Kidney (tissue), 14 donors: Measurements from ENCODE around the gene NCAN. TPM values are rescaled to one million over a fixed set of nuclear protein-coding genes. Genes with fewer than 3 reads are reported as not detected.

ENCODE experiments used
- DNase-seq, 5 donors: peaks; one replicate each; pipeline ENCODE4 v3.0.0-alpha.2; 2013 to 2020
- FAIRE-seq: peaks from 2 replicates; lab custom pipeline; 2012; peaks lifted over from hg19 to GRCh38; lab: Jason Lieb, UNC
- H3K27ac ChIP-seq, 2 donors: one replicate each; pipeline ENCODE4 v1.7.0; 2013; ENCODE audit warnings: low read depth in 2 of 2, low read length in 2 of 2, inconsistent platforms in 1 of 2
- H3K27me3 ChIP-seq: one replicate; pipeline ENCODE4 v1.7.1; 2013; ENCODE audit warnings: low read length, inconsistent platforms; ENCODE audit not compliant: control insufficient read depth, insufficient read depth
- H3K36me3 ChIP-seq, 3 donors: one replicate each; pipeline versions ENCODE4 v1.7.0 to v1.7.1; 2013; ENCODE audit warnings: low read length in 3 of 3, control low read depth in 1 of 3, inconsistent platforms in 1 of 3; ENCODE audit not compliant: insufficient read depth in 3 of 3, control insufficient read depth in 2 of 3
- H3K4me1 ChIP-seq, 3 donors: one replicate each; pipeline versions ENCODE4 v1.7.0 to v1.7.1; 2013; ENCODE audit warnings: low read length in 3 of 3, inconsistent platforms in 1 of 3, low read depth in 1 of 3; ENCODE audit not compliant: control insufficient read depth in 2 of 3, insufficient read depth in 2 of 3
- H3K4me3 ChIP-seq, 3 donors: one replicate each; pipeline versions ENCODE4 v1.7.0 to v1.8.1; 2013; ENCODE audit warnings: low read length in 3 of 3, control low read depth in 1 of 3, inconsistent platforms in 1 of 3
- H3K9ac ChIP-seq, 3 donors: one replicate each; pipeline versions ENCODE4 v1.7.0 to v1.7.1; 2013; ENCODE audit warnings: low read length in 3 of 3, control low read depth in 1 of 3, inconsistent platforms in 1 of 3
- H3K9me3 ChIP-seq, 3 donors: one replicate each; pipeline versions ENCODE4 v1.7.0 to v1.7.1; 2013; ENCODE audit warnings: low read length in 3 of 3, control low read depth in 1 of 3, inconsistent platforms in 1 of 3; ENCODE audit not compliant: control insufficient read depth in 2 of 3, insufficient read depth in 1 of 3
- intact Hi-C: fragments of 100-400 bp; cut with DNase I; formaldehyde crosslinking; loops from one replicate; pipeline ENCODE4 v1.11.1; 2022
- polyA plus RNA-seq: library from polyadenylated mRNA; stranded (reverse); fragments of 350-450 nt; fragmentation: Illumina TruSeq; extraction: RNeasy Lipid Tissue Mini Kit (QIAGEN cat#74804); gene quantifications from one replicate; pipeline ENCODE4 v1.2.3, GENCODE V29; 2014; ENCODE audit warnings: low read depth, low replicate concordance; ENCODE audit not compliant: insufficient read depth
- total RNA-seq: library from RNA; stranded (reverse); fragmentation: NEBNext Ultra II Directional; extraction: Animal tissue kit (Norgen Biotek cat#: 25700); gene quantifications from one replicate; pipeline ENCODE4 v1.2.1, GENCODE V29; 2021
- TF ChIP-seq, protein P1 (sequence below): IDR thresholded peaks from 3 replicates; pipeline ENCODE4 v1.5.1; 2012; ENCODE audit warnings: mild to moderate bottlenecking, moderate library complexity, borderline replicate concordance; ENCODE audit not compliant: insufficient read depth; ENCODE audit errors: extremely low read depth
- donor health status: control.
- donor health status: control.
- donor health status: control.
- donor health status: control.
- donor health status: control.
- donor health status: DM: yes; HTN: yes; CAD: no.
- donor health status: Normal renal cell carcinoma (clear cell type).

NCAN gene
- total and polyA plus RNA-seq, 2 donors from 2014 or later: 0.13 TPM; not detected in 1

DNA sequence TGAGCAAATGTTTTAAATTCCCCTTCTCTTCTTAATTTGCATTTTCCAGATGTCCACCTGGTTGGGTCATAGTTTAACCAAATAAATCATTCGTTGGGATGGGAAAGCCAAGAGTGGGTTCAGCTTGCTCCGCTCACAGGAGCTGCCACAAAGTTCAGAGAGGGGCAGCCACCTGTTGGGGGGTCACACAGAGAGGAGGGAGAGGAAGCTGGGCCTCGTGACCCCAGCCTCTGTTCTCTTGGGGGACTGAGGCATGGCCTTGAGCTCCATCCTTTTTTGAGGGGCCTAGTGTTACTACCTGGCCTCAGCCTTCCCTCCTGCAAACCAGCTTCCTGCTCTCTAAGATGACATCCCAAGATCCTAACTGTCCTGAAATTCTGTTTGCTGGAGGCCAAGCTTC, 44.1 kb upstream of the NCAN start:
- DNase-seq: no peak
- Histone ChIP-seq H3K36me3 (no peaks in the 10 kb centered on the region), H3K9me3 (no peaks in the 10 kb centered on the region), H3K27me3 (no peaks in the 10 kb centered on the region), H3K4me1 (peaks cover 0 to 5% (median 0%) of the 10 kb centered on the region in 3 donors), H3K9ac (no peak overlapping the region), H3K27ac (no peak overlapping the region), H3K4me3 (no peak overlapping the region)
- TF ChIP-seq, protein P1, sequence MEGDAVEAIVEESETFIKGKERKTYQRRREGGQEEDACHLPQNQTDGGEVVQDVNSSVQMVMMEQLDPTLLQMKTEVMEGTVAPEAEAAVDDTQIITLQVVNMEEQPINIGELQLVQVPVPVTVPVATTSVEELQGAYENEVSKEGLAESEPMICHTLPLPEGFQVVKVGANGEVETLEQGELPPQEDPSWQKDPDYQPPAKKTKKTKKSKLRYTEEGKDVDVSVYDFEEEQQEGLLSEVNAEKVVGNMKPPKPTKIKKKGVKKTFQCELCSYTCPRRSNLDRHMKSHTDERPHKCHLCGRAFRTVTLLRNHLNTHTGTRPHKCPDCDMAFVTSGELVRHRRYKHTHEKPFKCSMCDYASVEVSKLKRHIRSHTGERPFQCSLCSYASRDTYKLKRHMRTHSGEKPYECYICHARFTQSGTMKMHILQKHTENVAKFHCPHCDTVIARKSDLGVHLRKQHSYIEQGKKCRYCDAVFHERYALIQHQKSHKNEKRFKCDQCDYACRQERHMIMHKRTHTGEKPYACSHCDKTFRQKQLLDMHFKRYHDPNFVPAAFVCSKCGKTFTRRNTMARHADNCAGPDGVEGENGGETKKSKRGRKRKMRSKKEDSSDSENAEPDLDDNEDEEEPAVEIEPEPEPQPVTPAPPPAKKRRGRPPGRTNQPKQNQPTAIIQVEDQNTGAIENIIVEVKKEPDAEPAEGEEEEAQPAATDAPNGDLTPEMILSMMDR: no peak
- intact Hi-C loops: no loop called here
- no peak for FAIRE-seq

DNA sequence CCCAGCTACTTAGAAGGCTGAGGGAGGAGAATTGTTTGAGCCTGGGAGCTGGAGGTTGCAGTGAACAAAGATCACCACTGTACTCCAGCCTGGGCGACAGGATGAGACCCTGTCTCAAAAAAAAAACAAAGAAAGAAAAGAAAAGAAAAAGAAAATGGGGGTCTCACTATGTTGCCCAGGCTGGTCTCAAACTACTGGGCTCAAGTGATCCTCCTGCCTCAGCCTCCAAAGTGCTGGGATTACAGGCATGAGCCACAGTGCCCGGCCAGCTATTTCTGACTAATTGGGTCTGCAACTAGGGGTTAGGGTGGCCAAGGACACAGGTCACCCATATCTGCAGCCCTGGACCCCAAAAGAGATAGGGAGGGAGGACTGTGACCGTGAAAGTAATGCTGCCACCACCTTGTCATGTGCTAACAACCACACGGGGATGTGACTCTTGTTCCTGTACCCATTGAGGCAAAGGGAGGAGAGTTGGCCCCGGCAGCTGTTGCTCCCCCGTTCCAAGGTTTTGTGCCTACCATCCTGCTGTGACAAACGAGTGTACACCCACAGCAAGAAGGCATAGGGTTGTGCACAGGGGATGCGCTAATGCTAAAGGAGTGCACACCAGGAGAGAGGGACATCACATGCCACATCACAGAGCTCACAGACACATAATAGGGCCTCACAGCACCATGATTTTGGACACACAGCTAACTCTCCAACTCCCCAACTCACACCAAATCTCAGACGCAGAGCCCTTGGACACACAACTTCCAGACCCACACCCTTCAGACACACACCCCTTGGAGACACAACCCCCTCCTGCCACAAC, 42.3 kb upstream of the NCAN start:
- Histone ChIP-seq H3K27me3 (no peaks in the 10 kb centered on the region), H3K9me3 (no peaks in the 10 kb centered on the region), H3K4me1 (peaks cover 0 to 5% (median 0%) of the 10 kb centered on the region in 3 donors), H3K4me3 (no peak overlapping the region), H3K36me3 (no peaks in the 10 kb centered on the region), H3K9ac (no peak overlapping the region), H3K27ac (no peak overlapping the region)
- FAIRE-seq: no peak
- no peak for DNase-seq
- TF ChIP-seq, protein P1: no peak
- intact Hi-C loops: no loop called here

DNA sequence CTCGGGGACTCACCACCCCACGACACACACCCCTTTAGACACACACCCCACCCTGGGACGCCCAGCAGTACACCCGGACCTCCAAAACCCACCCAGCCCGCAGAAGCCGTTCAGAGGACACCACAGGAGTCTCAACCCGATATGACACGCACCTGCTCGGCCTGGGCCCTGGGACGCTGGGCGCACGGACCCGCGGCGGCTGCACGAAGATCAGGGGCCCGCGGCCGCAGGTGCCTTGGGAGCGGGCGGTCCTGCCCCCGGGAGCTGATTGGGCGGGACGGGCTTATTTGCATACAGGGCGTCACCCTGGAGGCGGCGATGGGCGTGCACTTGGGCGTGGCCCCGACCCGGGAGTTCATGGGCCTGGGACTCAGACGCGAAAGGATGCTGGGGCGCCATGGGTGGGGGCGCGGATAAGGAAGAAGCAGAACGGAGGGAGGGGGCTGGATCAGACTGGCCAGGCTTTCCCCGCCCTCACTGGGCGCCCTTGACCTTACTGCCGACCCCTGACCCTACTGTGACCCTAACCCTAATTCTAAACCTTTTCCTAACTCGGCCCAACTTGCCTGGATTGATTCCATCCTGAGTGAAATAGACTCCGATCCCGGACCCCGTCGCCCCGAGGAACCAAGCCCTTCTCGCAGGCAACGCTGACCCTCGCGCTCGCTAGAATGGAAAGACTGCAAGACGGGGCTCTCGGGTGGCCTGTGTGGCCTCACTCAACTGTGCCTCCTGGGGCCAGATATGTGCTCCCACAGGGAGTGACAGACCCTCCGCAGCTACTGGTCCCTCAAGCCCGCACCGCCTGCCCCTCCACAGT, 41.5 kb upstream of the NCAN start, which contains the start of gene MEF2B:
MEF2B (minus strand) TSS at position 211 of the 820 bp plus-strand sequence. CDS start 19,528 bp downstream, outside the sequence.
- FAIRE-seq: no peak
- TF ChIP-seq, protein P1: no peak

More for the DNA sequence above, 41.5 kb upstream of the NCAN start, which contains the start of gene MEF2B:
- intact Hi-C loops: no loop called here
- Histone ChIP-seq H3K36me3 (no peaks in the 10 kb centered on the region), H3K9me3 (no peaks in the 10 kb centered on the region), H3K9ac (no peak within 1 kb of the TSS), H3K27me3 (no peaks in the 10 kb centered on the region), H3K27ac (no peak within 1 kb of the TSS), H3K4me1 (peaks cover 0 to 5% (median 0%) of the 10 kb centered on the region in 3 donors), H3K4me3 (no peak within 1 kb of the TSS)
- DNase-seq: peak; percentile 85 to 93 (median 91)
